Kidney capillary endothelial cell (primary cell): ENCODE results near the gene ADISSP.

Source experiments
- DNase-seq: peaks from one replicate; pipeline ENCODE4 v3.0.0-alpha.2; 2018; ENCODE audit warnings: low spot score

ADISSP gene

GRCh38 chr20:3738111-3739053 lies 29.2 kb downstream of the ADISSP start:
- no peak for DNase-seq

DNA sequence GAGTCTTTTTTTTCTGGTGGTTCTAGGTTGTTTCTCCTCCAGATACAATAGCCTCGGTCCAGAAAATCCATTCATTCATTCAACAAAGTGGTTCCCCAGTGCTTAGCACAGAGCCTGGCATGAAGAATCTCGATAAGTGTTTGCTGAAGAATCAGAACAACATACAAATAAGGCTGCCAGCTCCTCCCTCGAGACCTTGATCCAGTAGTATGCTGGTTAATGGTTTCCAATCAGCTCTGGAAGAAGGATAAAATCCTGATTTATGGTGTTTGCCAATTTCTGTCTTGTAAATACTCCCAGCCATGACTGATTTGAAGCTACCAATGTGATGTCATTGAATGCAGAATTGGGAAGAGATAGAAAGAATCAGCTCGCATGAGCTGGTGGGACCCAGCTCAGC lies 31.8 kb downstream of the ADISSP start:
- DNase-seq = no peak

GRCh38 chr20:3734111-3734843 lies 33.3 kb downstream of the ADISSP start:
- DNase-seq = no peak

DNA sequence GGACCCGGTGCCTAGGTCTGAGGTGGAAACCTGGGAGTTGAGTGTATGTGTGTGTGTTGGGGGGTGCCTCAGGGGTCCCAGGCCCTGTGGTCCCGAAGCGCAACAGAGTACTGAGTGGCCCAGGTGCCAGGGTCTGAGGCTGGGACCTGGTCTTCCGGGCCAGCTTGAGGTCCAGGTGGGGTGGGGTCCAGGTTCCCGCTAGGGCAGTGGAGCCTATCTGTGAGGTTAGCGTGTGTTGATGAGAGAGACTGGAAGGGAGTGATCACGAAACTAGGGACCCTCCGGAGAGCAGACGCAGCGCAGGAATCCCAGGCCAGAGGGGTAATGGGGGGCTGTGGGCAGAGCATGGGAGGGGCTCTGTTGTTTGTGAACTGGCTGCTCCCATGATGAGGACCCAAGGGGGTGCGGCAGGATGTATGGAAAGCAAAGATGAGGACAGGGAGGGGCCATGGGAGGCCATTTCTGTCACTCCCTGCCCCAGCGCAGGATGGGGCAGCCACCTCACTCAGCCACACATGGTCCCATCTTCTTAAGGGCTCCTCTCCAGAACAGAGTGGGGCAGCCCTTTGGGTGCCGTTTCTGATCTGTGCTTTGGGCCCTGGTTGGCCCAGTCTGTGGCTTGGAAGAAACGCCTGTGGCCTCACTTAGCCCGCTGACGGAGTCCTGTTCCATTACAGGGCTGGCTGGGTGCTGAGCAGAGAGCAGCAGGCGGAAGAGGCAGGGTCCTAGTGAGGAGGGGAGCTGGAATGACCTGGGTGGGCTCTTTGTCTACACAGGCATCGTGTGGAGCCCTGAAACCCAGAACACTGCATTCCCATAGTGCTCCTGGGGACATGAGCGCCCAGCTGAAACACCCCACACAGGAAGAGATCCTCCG lies 34.2 kb downstream of the ADISSP start:
- DNase-seq = no peak

GRCh38 chr20:3732327-3733118 lies 35.0 kb downstream of the ADISSP start, which contains the start of gene HSPA12B:
TSS of gene HSPA12B (plus strand) at chr20:3732685. CDS start at chr20:3738675, 5,990 bp downstream.
- no peak for DNase-seq

GRCh38 chr20:3731944-3732326 lies 35.6 kb downstream of the ADISSP start:
- DNase-seq = no peak

GRCh38 chr20:3730803-3731672 lies 36.5 kb downstream of the ADISSP start:
- no peak for DNase-seq

- no peak for DNase-seq
Measured at GRCh38 chr20:3729811-3730540, 37.6 kb downstream of the ADISSP start.

DNA sequence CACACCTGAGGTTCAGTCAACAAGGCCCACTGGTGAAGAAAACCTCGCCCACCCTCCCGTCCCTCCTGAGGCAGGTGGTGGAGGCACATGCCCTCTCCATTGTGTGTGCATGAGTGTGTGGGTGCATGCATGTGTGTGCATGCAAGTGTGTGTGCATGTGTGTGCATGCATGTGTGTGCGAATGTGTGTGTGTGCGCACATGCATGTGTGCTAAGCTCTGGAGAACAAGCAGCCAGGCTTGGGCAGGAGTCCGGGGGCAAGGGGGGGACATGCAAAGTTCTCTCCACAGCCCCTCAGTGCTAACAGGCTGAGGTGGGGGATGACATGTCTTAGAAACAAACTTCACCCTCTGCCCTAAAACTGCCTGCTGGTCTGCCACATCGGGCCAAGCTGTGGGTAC lies 38.2 kb downstream of the ADISSP start:
- no peak for DNase-seq

GRCh38 chr20:3728876-3729275 lies 38.7 kb downstream of the ADISSP start:
- no peak for DNase-seq

DNA sequence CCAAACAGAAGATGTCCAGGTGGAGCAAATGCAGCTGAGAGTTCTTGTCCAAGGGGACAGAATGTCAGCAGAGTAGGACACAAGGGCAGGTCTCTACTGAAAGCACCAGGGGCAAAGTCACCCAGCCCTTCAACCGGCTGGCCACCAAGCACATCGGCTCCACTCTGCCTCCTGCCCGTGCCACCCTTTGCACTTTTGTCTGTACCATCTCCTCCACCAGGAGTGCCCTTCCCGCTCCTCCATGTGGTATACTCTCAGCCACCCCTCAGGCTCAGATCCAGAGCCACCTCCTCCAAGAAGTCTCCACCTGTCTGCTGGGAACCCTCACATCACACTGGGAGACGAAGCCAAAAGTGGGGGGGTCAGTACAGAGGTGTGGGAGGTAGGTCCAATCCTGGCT lies 39.2 kb downstream of the ADISSP start:
- DNase-seq = no peak

DNA sequence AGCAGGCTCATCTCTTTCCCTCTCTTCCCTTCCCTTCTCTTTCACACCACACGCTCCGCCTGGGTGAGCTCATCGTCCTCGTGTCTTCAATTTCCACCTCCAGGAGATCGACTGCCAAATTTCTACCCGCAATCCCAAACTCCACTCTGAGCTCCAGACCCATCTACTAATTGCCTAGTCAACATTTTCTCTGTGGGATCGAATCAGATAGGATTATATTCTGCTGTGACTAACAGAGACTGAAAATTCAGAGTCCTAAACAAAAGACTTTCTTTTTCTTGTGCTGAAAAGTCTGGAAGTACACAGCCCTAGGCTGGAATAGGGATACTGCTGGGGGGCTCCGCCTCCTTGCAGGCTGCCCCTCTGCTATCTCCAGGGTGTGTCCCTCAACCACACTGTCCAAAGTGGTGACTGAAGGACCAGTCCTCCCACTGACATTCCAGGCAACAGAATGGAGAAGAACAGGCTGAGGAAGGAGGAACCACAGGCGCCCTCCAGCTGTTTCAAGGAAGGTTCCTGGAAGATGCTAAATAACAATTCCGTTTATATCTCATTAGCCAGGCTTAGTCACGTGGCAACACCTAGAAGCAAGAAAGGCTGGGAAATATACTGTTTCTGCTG lies 40.0 kb downstream of the ADISSP start:
- no peak for DNase-seq

DNA sequence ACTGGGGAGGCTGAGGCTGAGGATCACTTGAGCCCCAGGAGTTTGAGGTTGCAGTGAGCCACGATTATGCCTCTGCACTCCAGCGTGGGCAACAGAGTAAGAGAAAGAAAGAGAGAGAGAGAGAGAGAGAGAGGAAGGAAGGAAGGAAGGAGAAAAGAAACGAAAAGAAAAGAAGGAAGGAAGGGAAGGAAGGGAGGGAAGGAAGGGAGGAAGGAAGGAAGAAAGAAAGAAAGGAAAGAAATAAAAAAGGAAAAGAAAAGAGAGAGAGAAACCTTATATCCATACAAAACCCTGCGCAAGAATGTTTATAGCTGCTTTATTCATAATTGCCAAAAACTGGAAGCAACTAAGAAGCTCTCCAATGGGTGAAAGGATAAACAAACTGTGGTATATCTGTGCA lies 43.2 kb downstream of the ADISSP start:
- DNase-seq = no peak

GRCh38 chr20:3723284-3723683 lies 44.3 kb downstream of the ADISSP start:
- no peak for DNase-seq

- no peak for DNase-seq
Measured at GRCh38 chr20:3721912-3722311, 45.6 kb downstream of the ADISSP start.

DNA sequence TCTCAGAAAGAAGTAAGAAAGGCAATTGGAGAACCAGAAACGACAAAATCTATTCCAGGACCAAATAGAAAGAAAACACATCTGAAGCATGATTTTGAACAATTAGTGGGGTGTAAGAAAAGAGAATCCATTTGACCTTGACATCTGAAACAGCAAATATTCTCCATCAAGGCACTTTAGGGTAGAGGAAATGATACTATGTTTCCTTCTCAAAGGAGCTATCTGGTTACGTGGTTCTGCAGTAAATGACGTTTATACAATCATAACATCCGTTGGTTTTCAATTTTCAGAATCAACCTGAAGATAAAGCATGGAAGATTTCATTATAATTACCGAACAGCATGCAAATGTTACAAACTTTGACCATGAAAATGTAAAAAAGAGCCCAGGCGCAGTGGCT lies 46.9 kb downstream of the ADISSP start:
- DNase-seq = no peak

DNA sequence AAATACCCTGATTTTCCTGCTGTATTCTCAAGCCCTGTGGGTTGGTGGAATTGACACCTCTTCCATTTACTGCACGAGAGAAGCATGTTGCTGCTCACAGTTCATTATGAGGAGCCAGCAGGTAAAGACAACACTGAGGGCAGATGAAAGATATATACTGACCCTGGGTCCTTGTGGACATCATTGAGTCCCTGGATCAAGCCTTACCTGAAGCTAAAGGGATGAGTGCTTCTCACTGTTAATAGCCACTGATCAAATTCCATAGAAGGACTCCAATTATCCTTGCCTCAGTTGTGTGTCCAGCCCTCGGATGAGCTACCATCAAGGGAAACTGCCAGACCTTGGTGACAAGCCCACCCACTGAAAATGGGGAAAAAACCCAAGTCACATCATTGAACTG lies 47.5 kb downstream of the ADISSP start:
- no peak for DNase-seq

GRCh38 chr20:3719046-3719445 lies 48.5 kb downstream of the ADISSP start:
- DNase-seq = no peak

DNA sequence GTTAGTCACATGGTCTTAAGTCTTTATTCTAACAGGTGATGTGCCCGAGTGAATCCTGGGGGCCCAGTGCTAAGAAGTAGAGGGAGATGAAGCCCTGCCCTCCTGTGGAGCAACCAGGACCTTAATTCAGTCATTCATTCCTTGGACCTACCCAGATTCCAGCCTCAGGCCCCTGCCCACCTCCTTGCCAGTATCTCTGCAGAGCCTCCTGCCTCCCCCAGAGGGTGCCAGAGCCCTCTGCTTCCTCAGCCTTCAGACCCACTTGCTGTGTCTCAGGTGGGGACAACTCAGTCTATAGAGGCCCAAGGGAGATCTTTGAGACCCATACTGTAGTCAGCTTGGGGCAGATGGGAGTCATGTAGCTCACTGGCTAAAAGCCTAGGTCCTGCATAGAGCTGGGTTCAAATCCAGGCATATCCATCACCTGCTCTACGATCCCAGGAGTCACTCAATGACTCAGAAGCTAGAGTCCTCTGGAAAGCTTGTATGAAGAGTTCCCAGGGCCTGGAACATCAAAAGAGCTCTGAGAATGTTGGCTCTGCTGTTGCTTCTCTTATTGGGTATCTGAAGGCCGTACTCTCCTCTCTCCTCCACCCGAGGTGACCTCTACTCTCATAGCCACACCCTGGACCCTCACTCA lies 51.2 kb downstream of the ADISSP start:
- no peak for DNase-seq
